ENCODE results near the gene SLC16A12.
"Not testable (repeated sequence)": the region's sequence is repeated elsewhere in the genome, so short reads cannot be mapped to it uniquely, and the experiment has no call there.

Gene SLC16A12

DNA sequence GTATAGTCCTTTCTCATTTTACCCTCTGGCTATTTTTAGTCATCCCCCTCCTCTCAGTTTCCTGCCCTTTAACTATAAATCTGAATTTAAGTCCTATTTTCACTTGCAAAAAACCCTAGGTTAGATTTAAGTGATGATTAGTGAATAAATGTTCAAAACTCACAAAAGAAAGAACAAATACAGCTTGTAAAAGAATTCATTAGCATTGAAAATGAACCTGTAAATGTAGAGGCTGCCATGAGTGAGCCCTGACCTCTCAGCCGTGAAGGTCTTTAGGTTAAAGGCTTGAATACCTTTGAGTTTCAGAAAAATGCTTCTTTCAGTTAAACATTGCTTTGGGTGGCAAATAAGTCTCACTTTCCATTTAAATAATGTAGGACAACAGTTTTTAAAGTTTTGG is 2.0 kb upstream of the SLC16A12 start:
- no peak overlapping the region for H3K4me3 ChIP-seq (ENCODE audit: low read length)
- H3K27me3 ChIP-seq (ENCODE audit: insufficient read depth, low read length) = peaks cover 36% of the 10 kb centered on the region
- H3K4me1 ChIP-seq (ENCODE audit: insufficient read depth, low read length) = peaks cover 14% of the 10 kb centered on the region
- no peaks in the 10 kb centered on the region for H3K36me3 ChIP-seq (ENCODE audit: insufficient read depth, low read length)
- H3K9me3 ChIP-seq (ENCODE audit: low read length) = peaks cover 4% of the 10 kb centered on the region
- H2AFZ ChIP-seq (ENCODE audit: low read depth, low read length) = no peak overlapping the region

DNA sequence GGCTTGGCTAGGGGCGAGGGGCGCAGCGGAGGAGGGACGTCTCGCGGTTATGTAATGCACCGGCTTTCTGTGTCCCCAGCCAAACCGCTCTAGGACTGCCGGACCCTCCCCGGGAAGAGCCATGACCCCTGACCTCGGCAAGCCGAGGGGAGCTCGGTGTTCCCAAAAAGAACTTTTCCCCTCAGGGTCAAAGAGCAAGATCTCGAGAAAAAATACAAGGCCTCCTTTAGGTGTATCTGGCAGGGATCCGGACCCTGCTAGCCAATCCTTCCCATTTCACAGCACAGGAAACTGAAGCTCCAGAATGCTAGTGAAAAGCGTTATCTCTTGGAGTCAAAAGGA is 590 bp upstream of the SLC16A12 start:
- Histone ChIP-seq H3K9me3 (ENCODE audit: low read length) (peaks cover 4% of the 10 kb centered on the region), H3K4me1 (ENCODE audit: insufficient read depth, low read length) (peaks cover 14% of the 10 kb centered on the region), H3K36me3 (ENCODE audit: insufficient read depth, low read length) (no peaks in the 10 kb centered on the region), H2AFZ (ENCODE audit: low read depth, low read length) (no peak overlapping the region), H3K4me3 (ENCODE audit: low read length) (no peak overlapping the region), H3K27me3 (ENCODE audit: insufficient read depth, low read length) (peaks cover 48% of the 10 kb centered on the region)

DNA sequence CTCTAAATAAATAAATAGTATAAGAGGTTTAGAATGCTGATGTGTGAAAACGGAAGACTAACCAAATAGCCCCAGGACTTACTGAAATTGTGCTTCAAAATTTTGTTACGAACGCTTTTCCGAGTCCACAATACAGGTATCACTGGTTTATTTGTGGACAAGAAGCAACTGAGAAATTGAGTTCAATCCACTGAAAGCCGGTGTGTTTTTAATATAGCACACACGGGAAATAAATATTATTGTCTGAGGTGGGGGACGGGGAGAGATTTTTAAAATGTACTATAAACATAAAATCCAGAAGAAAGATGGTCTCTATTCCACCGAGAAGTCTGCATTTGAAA is 598 bp downstream of the SLC16A12 start:
- H3K27me3 ChIP-seq (ENCODE audit: insufficient read depth, low read length) = peaks cover 48% of the 10 kb centered on the region
- peak overlapping the region; percentile 24 for H3K4me3 ChIP-seq (ENCODE audit: low read length)
- peaks cover 4% of the 10 kb centered on the region for H3K9me3 ChIP-seq (ENCODE audit: low read length)
- no peak overlapping the region for H2AFZ ChIP-seq (ENCODE audit: low read depth, low read length)
- peaks cover 14% of the 10 kb centered on the region for H3K4me1 ChIP-seq (ENCODE audit: insufficient read depth, low read length)
- no peaks in the 10 kb centered on the region for H3K36me3 ChIP-seq (ENCODE audit: insufficient read depth, low read length)

DNA sequence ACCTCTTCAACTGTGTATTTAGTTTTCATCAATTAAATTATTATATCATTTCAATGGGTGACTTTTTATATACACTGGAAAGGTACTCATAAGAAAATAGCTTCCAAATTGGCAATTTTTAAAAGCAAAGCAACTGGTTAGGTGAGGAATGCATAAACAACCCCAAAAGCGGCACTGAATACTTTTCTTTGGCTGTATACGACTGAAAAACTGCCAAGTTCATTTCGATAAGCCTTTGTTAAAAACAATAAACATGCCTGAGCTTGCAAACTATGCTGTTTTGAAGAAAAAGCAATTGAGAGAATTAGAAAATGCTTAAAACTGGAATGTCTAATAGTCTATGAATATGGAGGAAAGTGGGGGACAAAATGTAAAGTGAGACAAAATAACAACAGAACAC is 2.9 kb downstream of the SLC16A12 start:
- H3K36me3 ChIP-seq (ENCODE audit: insufficient read depth, low read length) = no peaks in the 10 kb centered on the region
- peaks cover 4% of the 10 kb centered on the region for H3K9me3 ChIP-seq (ENCODE audit: low read length)
- H2AFZ ChIP-seq (ENCODE audit: low read depth, low read length) = no peak overlapping the region
- H3K4me1 ChIP-seq (ENCODE audit: insufficient read depth, low read length) = peaks cover 10% of the 10 kb centered on the region
- H3K27me3 ChIP-seq (ENCODE audit: insufficient read depth, low read length) = peaks cover 48% of the 10 kb centered on the region
- no peak overlapping the region for H3K4me3 ChIP-seq (ENCODE audit: low read length)

DNA sequence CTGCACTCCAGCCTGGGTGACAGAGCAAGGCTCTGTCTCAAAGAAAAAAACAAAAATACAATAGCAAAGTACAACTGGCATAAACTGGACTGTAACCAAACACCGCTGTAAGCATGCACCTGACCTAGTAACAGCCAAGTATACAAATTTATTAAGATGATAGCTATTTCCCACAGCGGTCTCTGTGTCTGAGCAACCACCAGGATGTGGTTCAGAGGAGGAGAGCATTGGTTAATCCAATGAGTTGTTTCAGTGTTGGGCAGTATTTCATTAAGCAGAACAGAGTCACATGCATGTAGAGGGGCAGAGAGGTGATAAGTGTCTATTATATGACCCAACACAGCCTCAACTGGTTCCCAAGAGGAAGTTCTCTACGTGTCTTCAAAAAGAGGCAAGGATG is 4.0 kb downstream of the SLC16A12 start:
- no peak overlapping the region for H3K4me3 ChIP-seq (ENCODE audit: low read length)
- no peaks in the 10 kb centered on the region for H3K36me3 ChIP-seq (ENCODE audit: insufficient read depth, low read length)
- H3K4me1 ChIP-seq (ENCODE audit: insufficient read depth, low read length) = peaks cover 5% of the 10 kb centered on the region
- peaks cover 4% of the 10 kb centered on the region for H3K9me3 ChIP-seq (ENCODE audit: low read length)
- H2AFZ ChIP-seq (ENCODE audit: low read depth, low read length) = no peak overlapping the region
- H3K27me3 ChIP-seq (ENCODE audit: insufficient read depth, low read length) = peaks cover 48% of the 10 kb centered on the region

DNA sequence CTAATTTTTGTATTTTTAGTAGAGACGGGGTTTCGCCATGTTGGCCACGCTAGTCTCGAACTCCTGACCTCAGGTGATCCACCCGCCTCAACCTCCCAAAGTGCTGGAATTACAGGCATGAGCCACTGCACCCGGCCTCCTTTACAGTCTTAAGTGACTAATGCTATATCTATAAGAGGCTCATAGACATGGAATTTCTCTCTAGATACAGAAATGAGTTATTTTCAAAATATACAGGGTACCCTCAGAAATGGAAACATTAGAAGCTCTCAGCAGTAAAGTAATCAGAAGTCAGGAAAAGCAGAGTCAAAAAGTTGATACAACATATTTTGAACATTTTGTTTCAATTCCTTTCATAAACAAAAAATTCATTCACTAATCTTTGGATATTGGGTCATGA is 5.7 kb downstream of the SLC16A12 start:
- H3K36me3 ChIP-seq (ENCODE audit: insufficient read depth, low read length); H3K4me1 ChIP-seq (ENCODE audit: insufficient read depth, low read length); H2AFZ ChIP-seq (ENCODE audit: low read depth, low read length); H3K9me3 ChIP-seq (ENCODE audit: low read length); H3K4me3 ChIP-seq (ENCODE audit: low read length): not testable (repeated sequence)
- H3K27me3 ChIP-seq (ENCODE audit: insufficient read depth, low read length) = peaks cover 34% of the 10 kb centered on the region

DNA sequence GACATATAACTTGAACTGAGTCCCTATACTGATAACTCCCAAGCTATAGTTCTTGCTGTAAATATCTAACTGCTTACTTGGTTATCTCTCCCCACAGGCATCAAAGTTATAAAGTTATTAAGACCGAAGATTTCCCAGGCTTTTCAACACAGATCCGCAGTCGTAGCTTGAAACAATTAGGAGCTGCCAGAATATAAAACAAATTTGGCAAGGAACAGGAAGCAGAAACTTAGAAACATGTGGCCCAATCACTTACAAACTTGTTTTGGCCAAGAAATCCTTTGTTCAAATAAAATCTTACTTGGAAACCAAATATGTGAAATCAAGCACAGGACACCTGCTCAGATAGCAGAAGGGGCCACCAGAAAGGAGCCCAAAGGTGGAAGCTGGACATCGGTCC is 9.0 kb downstream of the SLC16A12 start:
- H2AFZ ChIP-seq (ENCODE audit: low read depth, low read length) = no peak overlapping the region
- no peaks in the 10 kb centered on the region for H3K9me3 ChIP-seq (ENCODE audit: low read length)
- peaks cover 7% of the 10 kb centered on the region for H3K27me3 ChIP-seq (ENCODE audit: insufficient read depth, low read length)
- no peaks in the 10 kb centered on the region for H3K36me3 ChIP-seq (ENCODE audit: insufficient read depth, low read length)
- no peaks in the 10 kb centered on the region for H3K4me1 ChIP-seq (ENCODE audit: insufficient read depth, low read length)
- no peak overlapping the region for H3K4me3 ChIP-seq (ENCODE audit: low read length)

DNA sequence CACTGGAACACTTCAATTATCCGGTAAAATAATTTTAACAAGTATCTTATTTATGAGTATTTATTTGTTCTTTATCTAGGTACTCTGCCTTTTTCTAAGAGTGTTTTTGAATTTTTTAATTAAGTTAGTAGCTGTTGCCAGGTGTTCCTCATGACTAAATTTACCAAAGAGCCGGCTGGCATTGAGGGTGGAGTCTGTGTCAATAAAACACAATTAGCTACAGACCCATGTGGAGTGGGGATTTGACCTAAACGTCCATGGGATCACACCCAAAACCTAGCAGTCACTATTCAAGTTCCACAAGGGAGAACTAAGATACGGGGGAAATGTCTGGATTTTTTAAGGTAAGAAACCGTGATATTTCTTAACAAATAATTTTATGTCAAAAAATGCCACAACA is 9.8 kb downstream of the SLC16A12 start:
- no peaks in the 10 kb centered on the region for H3K4me1 ChIP-seq (ENCODE audit: insufficient read depth, low read length)
- no peak overlapping the region for H3K4me3 ChIP-seq (ENCODE audit: low read length)
- H2AFZ ChIP-seq (ENCODE audit: low read depth, low read length) = no peak overlapping the region
- H3K27me3 ChIP-seq (ENCODE audit: insufficient read depth, low read length) = peaks cover 8% of the 10 kb centered on the region
- H3K36me3 ChIP-seq (ENCODE audit: insufficient read depth, low read length) = no peaks in the 10 kb centered on the region
- H3K9me3 ChIP-seq (ENCODE audit: low read length) = no peaks in the 10 kb centered on the region

DNA sequence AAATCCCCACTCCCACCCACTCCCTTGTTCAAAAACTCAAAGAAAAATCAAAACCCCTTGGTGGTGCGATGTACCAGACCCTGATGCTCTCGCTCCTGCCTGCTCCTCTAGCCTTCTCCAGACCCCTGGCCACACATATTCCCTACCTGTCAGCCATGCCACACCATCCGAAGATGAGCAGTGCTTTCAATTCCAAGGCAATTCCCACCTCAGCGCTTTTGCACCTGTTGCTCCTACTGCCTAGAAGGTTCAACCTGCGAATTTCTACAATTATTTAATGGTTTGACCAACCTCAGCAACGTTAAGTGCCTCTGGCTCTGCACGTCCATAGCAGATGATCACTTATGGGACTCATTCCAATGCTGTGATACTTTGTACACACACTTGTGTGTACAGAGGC is 11.1 kb downstream of the SLC16A12 start:
- H2AFZ ChIP-seq (ENCODE audit: low read depth, low read length) = no peak overlapping the region
- no peak overlapping the region for H3K4me3 ChIP-seq (ENCODE audit: low read length)
- no peaks in the 10 kb centered on the region for H3K9me3 ChIP-seq (ENCODE audit: low read length)
- H3K36me3 ChIP-seq (ENCODE audit: insufficient read depth, low read length) = no peaks in the 10 kb centered on the region
- H3K4me1 ChIP-seq (ENCODE audit: insufficient read depth, low read length) = no peaks in the 10 kb centered on the region
- H3K27me3 ChIP-seq (ENCODE audit: insufficient read depth, low read length) = peaks cover 11% of the 10 kb centered on the region

DNA sequence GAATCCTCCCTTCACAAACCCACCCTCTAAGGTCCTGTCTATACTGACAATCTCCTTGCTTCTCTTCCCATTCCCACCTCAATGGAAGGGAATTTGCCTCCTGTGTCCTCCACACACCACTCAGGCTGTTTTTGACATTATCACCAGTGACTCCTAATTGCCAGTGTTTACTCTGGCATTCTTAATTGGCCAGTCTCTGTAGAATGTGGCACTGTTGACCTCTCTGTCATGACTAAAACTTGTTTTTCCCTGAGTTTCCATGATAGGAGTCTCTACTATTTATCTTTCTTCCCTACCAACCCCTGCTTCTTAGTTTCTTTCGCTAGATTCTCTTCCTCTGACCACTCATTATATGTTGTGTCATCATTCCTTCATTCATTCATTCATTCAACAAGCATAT is 12.1 kb downstream of the SLC16A12 start:
- Histone ChIP-seq H3K4me3 (ENCODE audit: low read length) (no peak overlapping the region), H3K36me3 (ENCODE audit: insufficient read depth, low read length) (no peaks in the 10 kb centered on the region), H3K4me1 (ENCODE audit: insufficient read depth, low read length) (no peaks in the 10 kb centered on the region), H3K27me3 (ENCODE audit: insufficient read depth, low read length) (peaks cover 11% of the 10 kb centered on the region), H3K9me3 (ENCODE audit: low read length) (no peaks in the 10 kb centered on the region), H2AFZ (ENCODE audit: low read depth, low read length) (no peak overlapping the region)

DNA sequence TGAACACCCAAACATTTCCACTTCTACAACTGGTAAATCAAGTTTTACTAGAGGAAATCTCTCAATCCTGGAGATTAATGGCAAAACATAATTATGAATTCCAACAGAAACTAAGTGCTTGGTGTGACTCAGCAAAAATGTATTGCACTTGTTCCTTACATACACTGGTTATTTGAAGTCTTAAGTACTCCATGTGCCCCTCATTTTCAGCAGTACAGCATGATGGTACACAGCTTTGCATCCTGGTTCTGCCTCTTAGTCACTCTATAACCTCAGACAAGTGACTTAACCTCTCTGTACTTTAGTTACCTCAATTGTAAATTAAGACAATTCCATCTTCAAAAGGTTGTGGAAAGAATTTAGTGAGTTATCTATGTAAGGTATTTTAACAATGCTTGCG is 12.9 kb downstream of the SLC16A12 start:
- peaks cover 11% of the 10 kb centered on the region for H3K27me3 ChIP-seq (ENCODE audit: insufficient read depth, low read length)
- H3K4me3 ChIP-seq (ENCODE audit: low read length) = no peak overlapping the region
- no peaks in the 10 kb centered on the region for H3K9me3 ChIP-seq (ENCODE audit: low read length)
- H3K36me3 ChIP-seq (ENCODE audit: insufficient read depth, low read length) = no peaks in the 10 kb centered on the region
- H3K4me1 ChIP-seq (ENCODE audit: insufficient read depth, low read length) = no peaks in the 10 kb centered on the region
- no peak overlapping the region for H2AFZ ChIP-seq (ENCODE audit: low read depth, low read length)

DNA sequence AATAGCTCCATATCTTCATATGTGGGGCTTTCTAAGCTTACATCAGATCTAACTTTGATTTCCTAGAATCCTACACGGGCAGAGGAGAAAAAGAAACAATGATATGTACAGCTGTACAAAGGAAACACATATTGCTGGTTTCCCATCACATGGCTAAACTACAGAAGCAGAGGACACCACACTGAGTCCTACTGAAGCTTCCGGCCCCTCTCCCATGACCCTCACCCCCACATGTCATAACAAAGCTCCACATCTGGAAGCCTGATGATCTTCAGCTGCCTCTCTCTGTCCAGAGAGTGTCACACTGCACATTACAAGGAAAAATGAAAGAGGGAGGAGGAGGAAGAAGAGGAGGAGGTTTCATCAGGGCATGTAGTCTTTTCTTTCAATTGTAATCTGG is 14.0 kb downstream of the SLC16A12 start:
- no peaks in the 10 kb centered on the region for H3K4me1 ChIP-seq (ENCODE audit: insufficient read depth, low read length)
- H2AFZ ChIP-seq (ENCODE audit: low read depth, low read length) = no peak overlapping the region
- H3K36me3 ChIP-seq (ENCODE audit: insufficient read depth, low read length) = no peaks in the 10 kb centered on the region
- no peak overlapping the region for H3K4me3 ChIP-seq (ENCODE audit: low read length)
- no peaks in the 10 kb centered on the region for H3K9me3 ChIP-seq (ENCODE audit: low read length)
- peaks cover 11% of the 10 kb centered on the region for H3K27me3 ChIP-seq (ENCODE audit: insufficient read depth, low read length)

DNA sequence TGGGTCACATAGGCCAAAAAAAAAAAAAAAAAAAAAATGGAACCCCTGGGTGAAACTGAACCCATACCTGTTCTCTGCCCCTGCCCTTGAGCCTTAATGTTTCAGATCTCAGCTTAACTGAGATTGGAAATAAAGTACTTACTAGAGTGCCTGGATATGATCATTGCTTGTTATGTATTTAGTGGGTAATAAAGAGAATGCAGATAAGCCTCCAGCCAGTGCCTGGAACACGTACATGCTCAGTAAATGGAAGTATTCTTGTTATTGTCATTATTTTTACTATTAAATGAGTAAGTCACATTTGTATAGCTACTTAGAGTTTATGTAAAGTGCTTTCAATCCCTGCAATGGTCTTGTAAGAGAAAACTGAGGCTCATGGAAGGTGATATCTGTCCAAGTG is 14.7 kb downstream of the SLC16A12 start:
- no peak overlapping the region for H2AFZ ChIP-seq (ENCODE audit: low read depth, low read length)
- peaks cover 11% of the 10 kb centered on the region for H3K27me3 ChIP-seq (ENCODE audit: insufficient read depth, low read length)
- no peaks in the 10 kb centered on the region for H3K4me1 ChIP-seq (ENCODE audit: insufficient read depth, low read length)

DNA sequence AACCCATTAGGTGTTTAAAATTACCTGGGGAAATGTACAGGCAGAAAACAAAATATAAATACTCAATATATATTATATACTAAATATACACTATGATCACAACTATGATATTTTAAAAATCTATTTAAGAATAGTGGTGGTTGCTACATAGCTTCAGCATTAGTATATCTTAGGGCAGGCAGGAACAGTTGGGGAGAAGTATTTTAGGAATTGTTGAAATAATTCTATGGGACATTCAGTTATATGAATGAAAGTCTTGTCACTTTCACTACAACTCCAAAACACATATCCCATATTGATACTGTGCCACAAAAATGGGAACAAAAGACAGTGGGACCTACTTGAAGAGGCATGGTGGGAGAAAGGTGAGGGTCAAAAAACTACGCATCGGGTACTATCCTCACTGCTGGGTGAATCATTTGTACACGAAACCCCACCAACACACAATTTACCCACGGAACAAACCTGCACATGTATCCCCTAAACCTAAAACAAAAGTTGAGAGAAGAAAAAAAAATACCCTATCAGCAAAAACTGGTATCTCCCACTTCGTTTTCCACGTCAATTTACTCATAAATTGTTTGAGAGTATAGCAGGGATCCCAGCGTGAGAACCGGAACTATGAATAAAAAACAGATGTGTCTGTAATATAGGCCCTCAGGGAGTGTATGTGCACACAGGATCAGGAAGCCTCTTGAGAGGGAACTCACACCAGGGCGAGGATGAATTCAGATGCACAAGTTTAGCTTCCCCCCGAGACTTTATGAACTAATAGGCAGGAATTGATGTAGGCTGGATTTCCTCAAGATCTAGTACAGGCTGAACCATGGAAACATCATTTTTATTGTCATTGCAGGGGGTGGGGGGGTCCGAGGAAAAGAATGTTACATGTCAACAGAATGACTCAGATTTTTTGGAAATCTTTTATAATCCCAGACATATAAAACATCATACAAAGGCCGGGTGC is 16.2 kb downstream of the SLC16A12 start:
- no peaks in the 10 kb centered on the region for H3K4me1 ChIP-seq (ENCODE audit: insufficient read depth, low read length)
- H3K27me3 ChIP-seq (ENCODE audit: insufficient read depth, low read length) = peaks cover 11% of the 10 kb centered on the region
- H3K36me3 ChIP-seq (ENCODE audit: insufficient read depth, low read length) = no peaks in the 10 kb centered on the region
- H2AFZ ChIP-seq (ENCODE audit: low read depth, low read length) = no peak overlapping the region
- H3K9me3 ChIP-seq (ENCODE audit: low read length) = no peaks in the 10 kb centered on the region
- no peak overlapping the region for H3K4me3 ChIP-seq (ENCODE audit: low read length)

More for the DNA sequence above, 14.7 kb downstream of the SLC16A12 start:
- H3K36me3 ChIP-seq (ENCODE audit: insufficient read depth, low read length) = no peaks in the 10 kb centered on the region
- H3K4me3 ChIP-seq (ENCODE audit: low read length) = no peak overlapping the region
- no peaks in the 10 kb centered on the region for H3K9me3 ChIP-seq (ENCODE audit: low read length)
